HL-60 (cell line): Measurements from ENCODE around the gene DZANK1.

ENCODE experiments used
- POLR2AphosphoS5 ChIP-seq: IDR thresholded peaks from 2 replicates; pipeline ENCODE4 v1.6.1; 2012; ENCODE audit warnings: low read depth
- TF ChIP-seq, protein P1 (sequence below): IDR thresholded peaks from one replicate; pipeline ENCODE4 v1.5.1; 2011; ENCODE audit warnings: low read length, control low read depth, inconsistent platforms; ENCODE audit not compliant: insufficient read depth

DNA sequence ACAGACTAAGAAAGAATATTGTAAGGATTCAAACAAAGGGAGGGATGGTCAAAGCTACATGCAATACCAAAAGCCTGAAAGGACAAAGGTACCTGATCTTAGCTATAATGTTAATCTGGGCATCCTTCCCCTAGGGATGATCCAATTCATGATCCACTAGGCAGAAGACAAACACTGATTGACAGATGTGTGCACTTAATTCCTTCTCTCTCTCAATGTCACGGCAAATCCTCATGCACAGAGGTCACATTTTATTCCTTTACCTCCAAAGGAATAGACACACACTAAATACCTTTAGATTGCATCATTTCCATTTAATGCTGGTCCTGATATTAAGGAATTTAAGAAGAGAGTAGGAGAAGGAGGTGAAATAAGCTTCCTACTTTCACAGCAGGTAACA lies 105.2 kb downstream of the DZANK1 start:
- TF ChIP-seq, protein P1, sequence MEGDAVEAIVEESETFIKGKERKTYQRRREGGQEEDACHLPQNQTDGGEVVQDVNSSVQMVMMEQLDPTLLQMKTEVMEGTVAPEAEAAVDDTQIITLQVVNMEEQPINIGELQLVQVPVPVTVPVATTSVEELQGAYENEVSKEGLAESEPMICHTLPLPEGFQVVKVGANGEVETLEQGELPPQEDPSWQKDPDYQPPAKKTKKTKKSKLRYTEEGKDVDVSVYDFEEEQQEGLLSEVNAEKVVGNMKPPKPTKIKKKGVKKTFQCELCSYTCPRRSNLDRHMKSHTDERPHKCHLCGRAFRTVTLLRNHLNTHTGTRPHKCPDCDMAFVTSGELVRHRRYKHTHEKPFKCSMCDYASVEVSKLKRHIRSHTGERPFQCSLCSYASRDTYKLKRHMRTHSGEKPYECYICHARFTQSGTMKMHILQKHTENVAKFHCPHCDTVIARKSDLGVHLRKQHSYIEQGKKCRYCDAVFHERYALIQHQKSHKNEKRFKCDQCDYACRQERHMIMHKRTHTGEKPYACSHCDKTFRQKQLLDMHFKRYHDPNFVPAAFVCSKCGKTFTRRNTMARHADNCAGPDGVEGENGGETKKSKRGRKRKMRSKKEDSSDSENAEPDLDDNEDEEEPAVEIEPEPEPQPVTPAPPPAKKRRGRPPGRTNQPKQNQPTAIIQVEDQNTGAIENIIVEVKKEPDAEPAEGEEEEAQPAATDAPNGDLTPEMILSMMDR = no peak
- TF ChIP-seq POLR2AphosphoS5 = no peak
